ENCODE data around the gene MCTS1.
"Not testable (repeated sequence)": the region's sequence is repeated elsewhere in the genome, so short reads cannot be mapped to it uniquely, and the experiment has no call there.

The MCTS1 gene

GRCh38 chrX:120603707-120604360 is at the start of gene MCTS1:
Gene MCTS1, plus strand, starts transcription at chrX:120604101. Its CDS starts 136 bp downstream, at chrX:120604237.
- DNase-seq, result peak; percentile 97

GRCh38 chrX:120556251-120556650 is 47.6 kb upstream of the MCTS1 start:
- no peak for DNase-seq

GRCh38 chrX:120559804-120560203 is 44.1 kb upstream of the MCTS1 start:
- DNase-seq, result peak; percentile 24

GRCh38 chrX:120560405-120560841 is 43.5 kb upstream of the MCTS1 start:
- peak; percentile 80 for DNase-seq

- DNase-seq, result peak; percentile 96
Observed at GRCh38 chrX:120560842-120561633, 42.9 kb upstream of the MCTS1 start, which contains the start of gene CUL4B. Gene CUL4B, minus strand, starts transcription at chrX:120560962. Its CDS starts 324 bp downstream, at chrX:120560638.

- DNase-seq, result no peak
Observed at GRCh38 chrX:120561634-120562568, 42.0 kb upstream of the MCTS1 start.

GRCh38 chrX:120562569-120562926 is 41.4 kb upstream of the MCTS1 start:
- DNase-seq, result no peak

GRCh38 chrX:120564925-120565324 is 39.0 kb upstream of the MCTS1 start:
- DNase-seq, result no peak

GRCh38 chrX:120566817-120567216 is 37.1 kb upstream of the MCTS1 start:
- DNase-seq, result no peak

- DNase-seq, result no peak
Observed at GRCh38 chrX:120568035-120568434, 35.9 kb upstream of the MCTS1 start.

- no peak for DNase-seq
Observed at GRCh38 chrX:120568609-120569008, 35.3 kb upstream of the MCTS1 start.

- no peak for DNase-seq
Observed at GRCh38 chrX:120570011-120570600, 33.8 kb upstream of the MCTS1 start.

GRCh38 chrX:120573806-120574205 is 30.1 kb upstream of the MCTS1 start:
- DNase-seq, result not testable (repeated sequence)

GRCh38 chrX:120575379-120576114 is 28.4 kb upstream of the MCTS1 start:
- DNase-seq, result no peak

GRCh38 chrX:120585702-120586101 is 18.2 kb upstream of the MCTS1 start:
- DNase-seq, result no peak

- DNase-seq, result peak; percentile 73
Observed at GRCh38 chrX:120604361-120604782, 471 bp downstream of the MCTS1 start.

GRCh38 chrX:120612086-120612485 is 8.2 kb downstream of the MCTS1 start:
- DNase-seq, result no peak

GRCh38 chrX:120614816-120615215 is 10.9 kb downstream of the MCTS1 start:
- DNase-seq, result no peak

- no peak for DNase-seq
Observed at GRCh38 chrX:120617996-120618630, 14.2 kb downstream of the MCTS1 start.

- DNase-seq, result no peak
Observed at GRCh38 chrX:120625371-120625770, 21.5 kb downstream of the MCTS1 start.

Data from NCI-H69 (cell line).